Suprapubic skin (tissue), 3 donors: ENCODE measurements around the gene WDR43.

ENCODE experiments used
- CTCF ChIP-seq, 2 donors: fragments of 200-600 bp in 1 of 2; fragments of 450-650 bp in 1 of 2; sonication (generic) in 1 of 2; IDR thresholded peaks; one replicate each; pipeline ENCODE4 v1.5.1; 2016 to 2019; ENCODE audit warnings: antibody characterized with exemption in 2 of 2, mild to moderate bottlenecking in 1 of 2, moderate library complexity in 1 of 2
- EP300 ChIP-seq: sonication (generic); formaldehyde crosslinking; IDR thresholded peaks from one replicate; pipeline ENCODE4 v1.6.1; 2017; ENCODE audit warnings: antibody characterized with exemption
- POLR2A ChIP-seq, 2 donors: fragments of 450-650 bp; IDR thresholded peaks; one replicate each; pipeline ENCODE4 v1.6.1; 2017; ENCODE audit warnings: antibody characterized with exemption in 2 of 2, mild to moderate bottlenecking in 2 of 2, moderate library complexity in 2 of 2

- TF ChIP-seq EP300 (no peak), POLR2A (IDR thresholded peaks at IDR 0.05) (no peak), CTCF (IDR thresholded peaks at IDR 0.05) (no peak)
Observed at GRCh38 chr2:28993206-28993960, 98.9 kb downstream of the WDR43 start.
